GM19468 (cell line): Measurements from ENCODE around the gene DCP1A.

Experiments used
- ATAC-seq: cut with Tn5 transposase; IDR thresholded peaks from one replicate; pipeline ENCODE4 v1.9.1; 2021; ENCODE audit warnings: mild to moderate bottlenecking, moderate library complexity, moderate number of reproducible peaks; ENCODE audit not compliant: unreplicated experiment; ENCODE audit errors: extremely low read depth

The DCP1A gene

DNA sequence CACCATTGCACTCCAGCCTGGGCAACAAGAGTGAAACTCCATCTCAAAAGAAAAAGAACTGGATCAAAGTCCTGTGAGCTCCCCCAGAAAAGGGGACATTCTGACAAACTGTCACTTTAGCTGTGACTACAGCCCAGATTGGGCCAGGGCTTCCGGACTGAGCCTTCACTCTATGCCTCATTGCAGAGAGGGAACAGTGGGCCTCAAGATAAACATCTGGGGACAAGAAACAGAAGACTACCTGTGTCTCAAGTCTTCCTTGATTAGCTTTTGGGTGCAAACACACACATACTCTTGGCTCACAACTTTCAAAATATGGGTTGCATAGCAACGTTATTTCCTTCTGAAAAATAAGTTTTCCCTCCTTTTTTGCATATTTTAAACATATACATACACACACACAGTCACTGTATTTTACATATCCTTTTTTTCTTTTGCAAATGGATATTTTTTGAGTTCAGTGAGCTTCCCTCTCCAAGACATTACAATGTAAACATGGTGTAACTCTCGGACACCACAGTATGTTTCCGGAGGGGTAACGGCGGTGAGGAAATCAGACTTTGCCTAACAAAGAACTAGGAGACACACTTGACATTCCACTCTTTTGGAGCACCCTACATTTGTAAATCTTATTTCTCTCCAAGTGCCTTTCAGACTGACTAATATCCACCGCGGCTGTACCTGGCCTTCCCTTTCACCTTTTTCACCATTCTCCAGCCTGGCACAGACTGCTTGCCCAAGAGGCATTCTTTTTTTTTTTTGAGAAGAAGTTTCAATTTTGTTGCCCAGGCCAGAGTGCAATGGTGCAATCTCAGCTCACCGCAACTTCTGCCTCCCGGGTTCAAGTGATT, 95.0 kb downstream of the DCP1A start:
- ATAC-seq, result no peak

DNA sequence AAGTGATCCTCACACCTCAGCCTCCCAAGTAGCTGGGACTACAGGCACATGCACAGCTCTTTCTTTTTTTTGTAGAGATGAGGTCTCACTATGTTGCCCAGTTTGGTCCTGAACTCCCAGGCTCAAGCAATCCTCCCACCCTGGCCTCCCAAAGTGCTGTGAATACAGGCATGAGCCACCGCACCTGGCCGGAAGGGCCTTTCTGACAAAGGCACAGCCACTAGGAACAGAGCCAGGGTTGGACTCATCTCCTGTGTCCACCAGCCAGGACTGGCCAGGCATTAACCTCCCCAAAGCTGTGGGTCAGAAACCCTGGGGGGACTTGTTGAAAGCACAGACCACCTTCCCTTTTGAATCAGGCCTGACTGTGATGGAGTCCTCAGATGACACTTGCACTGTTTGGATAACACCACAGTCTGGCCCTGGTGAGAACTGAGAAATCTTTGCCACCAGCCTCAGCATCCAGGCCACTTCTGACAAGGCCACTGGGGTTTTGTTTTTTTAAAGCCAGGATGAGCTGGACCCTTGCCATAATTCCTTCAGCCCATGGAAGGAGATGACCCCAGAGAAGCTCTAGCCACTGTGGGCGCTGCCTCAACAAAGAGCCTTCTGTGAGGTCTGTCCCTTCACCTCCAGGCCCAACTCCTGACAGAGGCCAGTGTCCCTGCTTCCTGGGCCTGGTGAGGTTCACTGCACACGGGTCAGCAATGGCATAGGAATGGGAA, 96.3 kb downstream of the DCP1A start:
- ATAC-seq, result no peak

DNA sequence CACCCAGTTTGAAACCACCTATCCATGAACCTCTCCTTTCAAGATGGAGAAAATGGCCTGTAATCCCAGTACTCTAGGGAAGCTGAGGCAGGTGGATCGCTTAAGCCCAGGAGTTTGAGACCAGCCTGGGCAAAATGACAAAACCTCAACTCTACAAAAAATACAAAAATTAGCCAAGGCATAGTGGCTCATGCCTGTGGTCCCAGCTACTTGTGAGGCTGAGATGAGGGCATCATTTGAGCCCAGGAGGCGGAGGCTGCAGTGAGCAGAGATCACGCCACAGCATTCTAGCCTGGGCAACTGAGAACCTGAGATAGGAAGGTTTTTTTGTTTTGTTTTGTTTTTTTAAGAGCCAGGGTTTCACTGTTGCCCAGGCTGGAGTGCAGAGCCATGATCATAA, 96.9 kb downstream of the DCP1A start:
- no peak for ATAC-seq

DNA sequence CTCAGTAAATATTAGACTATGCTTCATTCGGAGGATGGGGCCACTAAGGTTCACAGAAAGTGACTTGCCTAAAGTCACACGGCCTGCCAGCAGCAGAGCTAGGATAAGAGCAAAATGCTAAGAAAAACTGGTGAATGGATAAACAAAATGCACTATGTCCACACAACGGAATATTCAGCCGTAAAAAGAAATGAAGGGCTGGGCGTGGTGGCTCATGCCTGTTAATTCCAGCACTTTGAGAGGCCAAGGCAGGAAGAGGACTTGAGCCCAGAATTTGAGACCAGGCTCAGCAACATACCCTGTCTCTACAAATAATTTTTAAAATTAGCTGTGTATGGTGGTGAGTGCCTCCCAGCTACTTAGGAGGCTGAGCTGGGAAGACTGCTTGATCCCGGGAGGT, 99.2 kb downstream of the DCP1A start:
- ATAC-seq, result no peak

DNA sequence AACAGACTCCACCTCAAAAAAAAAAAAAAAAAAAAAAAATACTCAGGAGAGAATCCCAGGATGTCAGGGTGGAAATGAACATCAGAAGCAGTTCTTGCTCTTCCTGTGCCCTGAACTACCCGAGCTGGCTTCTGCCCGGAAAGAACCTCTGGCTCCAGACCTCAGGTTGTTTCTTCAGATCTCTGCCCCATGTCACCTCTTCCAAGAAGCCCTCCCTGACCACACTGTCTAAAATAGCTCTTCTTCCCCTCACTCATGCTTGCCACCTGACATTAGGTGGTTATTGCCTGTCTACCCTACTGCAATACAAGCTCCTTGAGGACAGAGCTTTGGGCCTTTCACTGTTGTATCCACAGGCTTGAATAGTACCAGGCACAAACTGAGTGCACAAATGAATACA, 99.7 kb downstream of the DCP1A start:
- ATAC-seq, result no peak

DNA sequence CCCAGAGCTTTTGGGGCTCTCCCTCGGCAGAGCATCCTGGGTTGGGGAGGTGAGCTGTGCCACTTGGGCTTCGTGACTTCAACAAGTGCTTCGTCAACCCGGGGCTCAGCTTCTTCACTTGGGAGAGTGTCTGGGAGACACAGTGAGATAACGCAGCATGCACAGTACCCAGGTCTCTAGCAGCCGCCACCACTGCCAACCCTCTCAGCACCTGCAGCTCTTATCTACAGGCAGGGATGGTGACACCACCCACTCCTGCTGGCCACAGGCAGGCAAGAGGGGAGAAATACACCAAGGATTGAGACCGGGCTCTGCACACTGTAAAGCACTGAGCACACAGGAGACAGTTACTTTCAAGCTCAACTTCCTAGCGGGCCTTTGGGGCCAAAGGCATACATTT, 103.1 kb downstream of the DCP1A start:
- no peak for ATAC-seq

DNA sequence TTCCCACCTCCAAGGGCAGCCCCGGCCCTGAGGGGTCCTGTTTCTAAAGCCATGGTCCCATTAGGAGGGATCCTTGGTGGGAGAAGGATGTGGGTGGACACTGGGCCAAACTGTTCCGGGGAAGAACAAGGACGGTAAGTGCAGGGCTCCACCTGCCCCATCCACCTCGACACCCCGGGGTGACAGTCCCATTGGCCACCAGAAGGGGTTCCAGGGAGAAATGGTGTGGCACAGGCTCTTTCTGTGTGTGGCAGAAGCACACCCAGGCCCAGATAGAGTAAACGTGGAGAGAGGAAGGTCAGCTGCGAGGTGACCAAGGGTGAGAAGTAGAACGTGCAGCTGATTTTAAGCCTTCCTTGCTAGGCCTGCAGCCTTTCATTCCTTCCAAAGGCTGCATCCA, 103.6 kb downstream of the DCP1A start:
- ATAC-seq, result no peak

DNA sequence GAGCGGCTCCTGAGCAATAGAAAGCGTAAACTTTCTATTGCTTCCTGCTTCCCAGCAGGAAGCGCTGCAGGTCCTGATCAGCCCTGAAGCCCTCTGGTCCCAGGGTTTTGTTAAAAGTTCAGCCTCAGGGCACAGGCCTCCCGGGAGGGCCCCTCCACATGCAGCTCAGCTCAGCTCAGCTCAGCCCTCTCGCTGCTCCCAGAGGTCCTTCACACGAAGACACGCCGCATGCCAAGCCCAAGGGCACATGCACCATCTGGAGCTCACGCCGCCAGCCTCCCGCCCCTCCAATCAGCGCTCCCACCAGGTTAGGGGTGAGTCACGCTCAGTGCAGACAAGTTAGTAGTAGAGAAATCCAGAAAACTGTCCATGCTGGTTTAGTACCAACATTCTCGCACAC, 104.2 kb downstream of the DCP1A start:
- ATAC-seq, result no peak

DNA sequence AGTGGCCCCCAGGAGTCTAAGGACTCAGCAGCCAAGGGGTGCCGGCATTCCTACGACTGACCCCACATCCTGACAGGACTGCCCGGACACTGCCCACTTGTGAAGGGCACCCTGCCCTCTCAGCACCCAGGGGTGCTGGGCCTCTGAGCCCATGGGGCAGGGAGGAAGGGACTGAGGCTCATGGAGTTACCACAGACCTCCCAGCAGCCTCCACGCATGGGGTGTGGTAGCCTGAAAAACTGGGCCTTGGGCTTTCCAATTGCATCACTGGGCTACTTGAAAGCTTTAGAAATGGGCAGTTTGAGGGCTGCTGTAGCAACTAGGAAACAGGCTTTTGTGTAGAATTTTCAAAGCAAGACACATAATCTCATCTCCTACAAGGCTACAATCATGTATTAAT, 104.7 kb downstream of the DCP1A start:
- ATAC-seq, result no peak

DNA sequence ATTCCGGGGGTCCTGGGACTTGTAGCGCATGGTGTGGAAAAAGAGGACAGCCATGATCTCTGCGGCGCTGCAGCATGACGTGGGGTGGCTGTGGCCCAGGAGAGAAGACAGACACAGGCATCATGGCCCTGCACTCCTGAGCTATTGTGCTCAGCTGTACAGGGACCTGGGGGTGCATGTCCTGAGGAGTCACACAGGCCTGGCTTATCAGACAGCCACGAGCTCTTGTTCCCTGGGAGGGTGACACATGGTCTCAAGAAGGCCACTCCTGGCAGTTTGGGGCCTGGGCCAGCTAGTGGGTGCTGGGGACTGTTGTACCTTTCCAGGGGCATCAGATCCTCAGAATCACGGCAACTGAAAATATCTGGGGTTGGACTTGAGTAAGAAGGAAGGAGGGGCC, 105.2 kb downstream of the DCP1A start:
- ATAC-seq, result no peak

DNA sequence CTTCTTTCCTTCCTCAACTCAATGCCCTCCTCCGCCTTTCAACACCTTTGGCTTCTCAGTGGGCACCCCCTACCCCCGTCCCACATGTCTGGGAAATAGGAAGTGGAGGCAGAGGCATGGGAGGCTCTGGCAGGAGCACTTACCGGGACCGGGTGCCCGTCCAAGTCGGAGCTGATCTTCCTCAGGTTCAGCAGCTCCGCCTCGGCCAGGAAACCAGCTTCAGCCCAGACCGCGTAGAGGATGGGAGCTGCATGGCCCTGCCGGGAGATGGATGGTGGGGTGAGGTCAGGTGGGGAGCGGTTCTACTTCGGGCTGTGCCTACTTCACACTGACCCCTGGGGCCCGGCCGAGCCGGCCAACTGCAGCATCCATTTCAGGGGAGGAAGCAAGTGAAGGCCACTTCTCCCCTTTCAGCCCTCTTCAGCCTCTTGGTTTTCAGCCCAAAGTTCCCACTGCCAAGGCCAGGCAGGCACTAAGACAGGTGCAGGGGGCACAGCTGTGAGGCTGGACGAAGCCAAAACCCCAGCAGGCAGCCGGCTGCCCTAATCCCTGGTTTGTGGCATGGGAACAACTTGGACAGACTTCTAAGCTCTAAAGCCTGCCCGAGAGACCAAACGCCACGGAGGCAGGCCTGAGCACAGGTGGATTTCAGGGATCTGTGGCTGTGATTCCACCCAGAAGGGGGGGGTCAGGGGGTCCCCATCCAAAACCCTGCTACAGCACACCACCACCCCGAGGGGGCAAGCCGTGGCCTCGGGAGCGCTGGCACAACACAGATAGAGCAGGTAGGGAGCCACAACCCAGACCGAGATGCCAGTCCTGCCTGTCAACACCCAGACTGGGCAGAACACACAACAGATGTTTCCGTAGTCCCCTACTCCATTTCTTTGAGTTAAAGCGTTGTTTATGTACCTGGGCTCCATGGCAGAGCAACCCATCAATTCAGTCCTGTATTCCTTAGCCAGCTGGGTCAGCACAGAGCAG, 106.1 kb downstream of the DCP1A start:
- no peak for ATAC-seq

DNA sequence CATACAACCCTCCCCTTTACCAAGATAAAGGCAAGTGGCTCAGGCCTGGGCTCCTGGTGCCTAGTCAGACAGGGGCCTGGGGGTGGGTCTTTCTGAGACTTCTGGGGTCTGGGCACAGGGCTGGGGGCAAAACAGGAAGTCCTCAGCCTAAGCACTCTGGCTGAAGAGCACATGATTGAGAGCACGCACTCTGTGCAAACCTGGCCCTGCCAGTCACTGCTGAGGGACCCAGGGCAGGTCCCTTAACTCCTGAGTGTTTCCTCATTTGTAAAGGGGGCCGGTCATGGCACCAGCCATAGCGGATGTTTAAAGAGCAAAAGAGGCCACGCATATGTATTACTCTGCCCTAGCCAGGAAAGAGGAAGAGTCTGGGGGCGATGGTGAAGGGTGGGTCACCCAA, 107.5 kb downstream of the DCP1A start:
- no peak for ATAC-seq

DNA sequence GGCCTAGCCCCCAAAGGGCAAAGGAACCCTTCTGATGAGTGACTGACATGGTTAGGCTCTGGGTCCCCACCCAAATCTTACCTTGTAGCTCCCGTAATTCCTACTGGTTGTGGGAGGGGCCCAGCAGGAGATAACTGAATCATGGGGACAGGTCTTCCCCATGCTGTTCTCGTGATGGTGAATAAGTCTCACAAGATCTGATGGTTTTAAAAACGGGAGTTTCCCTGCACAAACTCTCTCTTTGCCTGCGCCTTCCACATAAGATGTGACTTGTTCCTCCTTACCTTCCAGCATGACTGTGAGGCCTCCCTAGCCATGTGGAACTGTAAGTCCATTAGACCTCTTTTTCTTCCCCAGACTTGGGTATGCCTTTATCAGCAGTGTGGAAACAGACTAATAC, 108.5 kb downstream of the DCP1A start:
- ATAC-seq, result no peak

DNA sequence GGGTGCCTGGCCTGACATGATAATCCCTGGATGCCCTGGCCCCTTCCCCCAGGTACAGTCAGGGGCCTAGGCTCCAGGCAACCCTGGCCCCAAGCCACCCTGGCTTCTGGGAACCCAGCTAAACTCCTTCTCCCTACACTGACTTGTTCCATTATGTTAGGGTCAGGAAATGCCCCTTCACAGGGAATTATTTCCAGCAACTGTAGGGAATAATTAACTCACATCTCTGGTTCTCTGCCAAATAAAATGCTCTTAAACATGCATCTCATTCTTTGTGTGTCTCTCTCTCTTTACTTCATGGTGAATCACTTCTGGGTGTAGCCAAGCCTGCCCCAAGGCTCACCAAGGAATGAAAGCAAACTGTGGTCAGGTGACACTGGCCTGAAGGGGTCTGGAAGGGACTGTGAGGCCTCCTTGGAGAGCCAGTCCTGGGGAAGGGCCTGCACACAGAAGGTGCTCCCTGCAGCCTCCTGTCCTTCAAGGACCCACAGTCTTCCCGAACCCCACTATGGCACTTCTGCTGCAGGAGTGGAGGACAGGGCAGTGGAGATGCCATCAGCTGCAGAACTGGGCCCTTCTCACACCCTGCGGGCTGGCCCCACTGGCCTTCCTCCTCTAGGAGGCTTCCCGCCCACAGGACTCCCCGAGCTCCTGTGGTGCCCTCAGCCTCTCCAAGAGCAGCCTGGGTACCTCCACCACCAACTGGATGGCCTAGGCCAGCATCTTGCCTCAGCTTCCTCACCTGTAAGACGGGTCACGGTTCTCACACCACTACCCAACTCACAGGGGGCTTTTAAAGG, 109.1 kb downstream of the DCP1A start:
- no peak for ATAC-seq

DNA sequence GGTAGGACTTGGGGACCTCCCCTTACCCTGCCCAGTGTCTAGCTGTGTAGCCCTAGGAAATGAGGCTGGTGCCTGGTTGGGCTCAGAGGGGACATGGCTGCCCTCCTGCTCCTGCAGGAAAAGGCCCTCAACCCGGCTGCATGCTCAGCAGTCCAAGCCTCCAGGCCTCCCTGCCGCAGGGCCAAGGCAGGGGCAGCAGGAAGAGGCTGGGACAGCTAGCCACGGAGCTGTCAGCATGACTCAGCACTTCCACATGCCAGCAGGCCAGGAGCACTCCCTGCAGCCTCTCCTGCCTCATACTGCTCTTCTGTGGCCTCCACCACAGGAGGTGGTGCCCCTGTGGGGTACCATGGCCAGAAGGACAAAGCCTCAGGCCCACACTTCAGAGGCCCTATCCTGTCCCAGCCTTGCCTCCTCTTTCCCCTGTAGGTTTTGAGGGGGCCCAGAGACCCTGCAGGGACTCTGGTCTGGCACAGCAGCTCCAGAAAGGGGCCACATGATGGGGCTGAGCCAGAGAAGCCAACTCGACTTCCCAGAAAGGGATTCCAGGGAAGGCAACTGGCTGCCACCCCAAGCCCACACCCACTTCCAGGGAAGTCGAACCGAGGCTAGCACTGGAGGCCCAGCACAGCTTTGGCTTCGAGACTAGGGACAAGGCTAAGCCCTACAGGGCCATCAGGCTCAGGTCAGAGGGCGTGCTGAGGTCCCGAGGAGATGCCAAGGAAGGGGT, 111.1 kb downstream of the DCP1A start:
- ATAC-seq, result no peak

DNA sequence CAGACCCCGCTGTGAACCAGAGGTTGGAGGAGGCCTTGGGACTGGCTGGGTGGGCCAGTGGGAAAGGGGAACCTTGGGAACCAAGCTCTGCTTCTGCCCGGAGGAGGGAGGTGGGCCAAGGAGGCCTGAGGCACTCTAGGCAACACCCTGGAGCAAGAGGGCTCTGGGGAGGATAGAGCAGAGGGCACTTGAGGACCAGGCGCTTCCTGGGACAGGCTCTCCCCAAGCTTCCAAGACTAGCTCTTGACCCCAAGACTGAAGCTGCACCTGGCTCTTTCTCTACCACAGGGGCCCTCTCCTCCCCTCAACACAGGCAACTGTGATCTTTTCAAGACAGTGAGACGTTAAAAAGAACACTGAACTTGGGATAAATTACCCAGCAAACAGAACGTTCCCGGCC, 111.8 kb downstream of the DCP1A start:
- ATAC-seq, result no peak

DNA sequence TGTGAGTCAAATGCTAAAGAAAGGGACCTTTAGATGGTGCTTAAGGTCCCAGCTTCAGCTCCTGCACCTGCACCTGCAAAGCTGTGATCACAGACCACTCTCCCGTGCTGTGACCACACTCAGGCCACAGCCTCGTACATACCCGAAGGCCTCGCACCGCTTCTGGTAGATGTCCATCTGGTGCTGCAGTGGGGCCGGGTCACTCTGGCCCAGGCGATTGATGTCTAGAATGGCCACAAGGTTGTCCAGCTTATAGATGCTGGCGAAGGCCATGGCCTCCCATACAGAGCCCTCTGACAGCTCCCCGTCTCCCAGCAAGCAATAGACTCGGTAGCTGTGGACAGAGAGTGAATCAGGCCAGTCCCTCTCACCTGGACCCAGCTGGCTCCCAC, 112.5 kb downstream of the DCP1A start:
- ATAC-seq, result no peak

DNA sequence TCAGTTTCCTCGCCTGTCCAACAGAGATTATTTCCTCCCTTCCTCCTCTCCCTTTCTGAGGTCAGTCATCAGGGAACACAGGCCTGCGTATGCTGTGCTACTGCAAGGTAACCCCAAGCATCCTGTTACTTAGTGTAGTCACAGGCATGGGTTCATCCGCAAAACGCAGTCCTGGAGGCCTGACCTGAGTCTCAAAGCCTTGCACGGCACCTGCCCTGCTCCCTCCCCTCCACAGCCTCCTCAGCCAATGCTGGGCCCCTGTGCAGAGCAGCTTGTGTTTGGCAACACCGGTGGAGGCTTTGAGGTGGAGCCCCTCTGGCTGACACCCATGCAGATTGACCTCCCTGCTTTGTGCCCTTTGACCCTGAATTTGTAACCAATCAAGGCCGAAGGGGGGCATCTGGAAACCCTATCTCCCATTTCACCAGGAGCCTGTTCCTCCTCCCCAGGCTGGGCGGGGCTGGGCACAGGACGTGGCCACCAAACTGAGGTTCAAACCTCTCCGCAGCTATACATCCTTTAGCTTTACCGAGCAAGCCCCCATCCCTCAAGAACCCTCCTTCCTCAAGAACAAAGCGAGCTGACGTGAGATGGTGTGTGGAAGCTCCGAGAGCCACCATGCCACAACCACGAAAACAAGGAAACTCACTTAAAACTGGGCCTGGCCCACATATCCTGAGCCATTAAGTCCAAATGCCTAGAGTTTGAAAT, 113.1 kb downstream of the DCP1A start:
- no peak for ATAC-seq
